Esophagus muscularis mucosa (tissue), 3 donors: ENCODE data around the gene DDX49.

ENCODE experiments used
- CTCF ChIP-seq, 3 experiments: fragments of 200-600 bp in 2 of 3; fragments of 450-650 bp in 1 of 3; sonication (generic) in 2 of 3; IDR thresholded peaks; one replicate each; pipeline ENCODE4 v1.5.1; 2017 to 2019; ENCODE audit warnings: antibody characterized with exemption in 3 of 3, mild to moderate bottlenecking in 2 of 3, moderate library complexity in 1 of 3
- POLR2A ChIP-seq: fragments of 450-650 bp; IDR thresholded peaks from one replicate; pipeline ENCODE4 v1.6.1; 2017; ENCODE audit warnings: antibody characterized with exemption, moderate library complexity, mild to moderate bottlenecking, low read depth
- POLR2AphosphoS5 ChIP-seq, 2 donors: sonication (generic); formaldehyde crosslinking; IDR thresholded peaks; one replicate each; pipeline ENCODE4 v1.6.1; 2017; ENCODE audit warnings: antibody characterized with exemption in 2 of 2

DNA sequence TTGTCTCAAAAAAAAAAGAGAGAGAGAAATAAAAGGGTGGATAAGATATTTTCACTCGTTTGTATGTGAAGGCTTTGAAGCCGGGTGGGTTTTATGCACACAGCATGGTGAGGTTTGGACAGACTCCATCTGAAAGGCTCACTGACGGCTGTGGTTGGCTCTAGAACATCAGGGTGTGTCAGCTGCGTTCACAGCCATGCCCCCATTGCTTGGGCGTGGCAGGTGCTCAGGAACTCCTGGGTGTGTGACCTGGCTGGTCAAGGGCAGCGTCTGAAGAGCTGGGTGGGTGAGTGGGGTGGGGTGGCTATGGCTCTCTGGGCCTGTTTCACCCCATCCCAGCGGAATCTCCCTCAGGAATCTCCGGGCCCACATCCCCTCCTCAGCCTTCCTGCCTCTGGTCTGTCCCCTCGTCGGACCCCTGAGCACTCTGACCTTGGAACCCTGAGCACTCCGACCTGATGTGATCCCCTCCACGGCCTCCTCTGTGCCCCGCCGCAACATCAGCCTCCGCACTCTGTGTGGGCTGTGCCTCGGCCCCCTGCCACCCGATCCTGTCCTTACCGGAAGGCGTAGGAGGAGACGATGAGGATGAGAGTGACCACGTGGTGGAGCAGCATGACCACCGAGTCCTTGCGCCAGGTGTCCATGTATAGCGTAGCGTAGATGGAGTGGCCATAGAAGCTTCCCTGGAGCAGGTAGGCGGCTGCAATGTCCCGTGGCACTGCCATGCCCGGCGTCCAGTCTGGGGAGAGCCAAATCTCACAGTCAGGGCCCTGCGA lies 35.8 kb upstream of the DDX49 start:
- TF ChIP-seq POLR2A (no peak), CTCF (IDR thresholded peaks at IDR 0.05) (no peak), POLR2AphosphoS5 (IDR thresholded peaks at IDR 0.05) (no peak)
